Duodenal mucosa (tissue), 2 donors: Measurements from ENCODE around the gene CPA2.

ENCODE experiments used
- H3K27ac ChIP-seq: one replicate; pipeline ENCODE4 v1.7.0; 2013; ENCODE audit warnings: low read depth, low read length
- H3K27me3 ChIP-seq, 2 donors: one replicate each; pipeline ENCODE4 v1.7.0; 2013; ENCODE audit warnings: low read length in 2 of 2, control low read depth in 1 of 2; ENCODE audit not compliant: insufficient read depth in 2 of 2, control insufficient read depth in 1 of 2
- H3K36me3 ChIP-seq, 2 donors: one replicate each; pipeline ENCODE4 v1.7.0; 2013; ENCODE audit warnings: low read length in 2 of 2, control low read depth in 1 of 2; ENCODE audit not compliant: insufficient read depth in 2 of 2, control insufficient read depth in 1 of 2
- H3K4me1 ChIP-seq, 2 donors: one replicate each; pipeline ENCODE4 v1.7.0; 2013; ENCODE audit warnings: low read length in 2 of 2, control low read depth in 1 of 2; ENCODE audit not compliant: insufficient read depth in 2 of 2, control insufficient read depth in 1 of 2
- H3K4me3 ChIP-seq, 2 donors: one replicate each; pipeline ENCODE4 v1.7.0; 2013; ENCODE audit warnings: low read length in 2 of 2, low read depth in 1 of 2
- H3K9ac ChIP-seq, 2 donors: one replicate each; pipeline ENCODE4 v1.7.0; 2013; ENCODE audit warnings: low read length in 2 of 2, low read depth in 1 of 2
- H3K9me3 ChIP-seq, 2 donors: one replicate each; pipeline ENCODE4 v1.7.0; 2013; ENCODE audit warnings: low read length in 2 of 2, control low read depth in 1 of 2; ENCODE audit not compliant: control insufficient read depth in 1 of 2

Gene CPA2

DNA sequence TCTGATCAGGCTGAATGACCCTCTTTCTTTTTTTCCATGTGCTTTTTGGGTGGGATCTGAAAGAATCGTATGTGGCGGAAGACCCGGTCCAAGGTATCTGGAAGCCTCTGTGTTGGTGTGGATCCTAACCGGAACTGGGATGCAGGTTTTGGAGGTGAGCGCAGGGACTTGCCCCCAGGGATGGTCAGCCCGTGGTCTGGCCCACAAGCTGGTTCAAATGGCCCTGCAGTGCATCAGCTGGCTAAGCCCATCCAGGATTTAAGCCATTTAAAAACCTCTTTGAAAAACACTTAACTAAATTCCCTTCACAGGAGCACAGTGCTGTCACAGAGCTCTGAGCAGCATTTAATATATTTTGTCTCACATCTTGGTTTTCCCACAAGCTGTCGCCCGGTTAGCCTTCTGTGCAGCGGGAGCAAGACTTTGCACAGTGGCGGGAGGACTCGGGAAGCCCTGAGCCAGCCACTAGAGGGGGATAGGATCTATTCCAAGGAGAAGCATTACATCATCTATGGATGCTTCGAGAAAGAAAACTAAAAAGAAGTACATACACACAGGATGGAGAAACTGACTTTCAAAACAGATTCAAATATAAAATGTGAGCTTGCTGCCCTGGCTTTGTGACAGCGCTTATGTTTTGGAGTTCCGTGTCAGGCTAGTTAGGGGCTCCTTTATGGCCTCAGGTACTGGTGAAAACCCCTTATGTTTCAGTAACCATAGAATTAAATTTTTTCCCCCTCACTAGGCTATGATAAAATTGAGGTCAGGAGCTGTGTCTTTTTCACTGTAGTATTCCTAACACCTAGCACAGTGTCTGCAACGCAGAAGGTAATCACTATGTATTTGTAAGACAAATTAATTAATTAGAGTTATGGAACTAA is 11.3 kb downstream of the CPA2 start:
- Histone ChIP-seq H3K27me3 (no peaks in the 10 kb centered on the region), H3K4me1 (no peaks in the 10 kb centered on the region), H3K27ac (no peak overlapping the region), H3K4me3 (no peak overlapping the region), H3K36me3 (no peaks in the 10 kb centered on the region), H3K9ac (no peak overlapping the region), H3K9me3 (no peaks in the 10 kb centered on the region)

DNA sequence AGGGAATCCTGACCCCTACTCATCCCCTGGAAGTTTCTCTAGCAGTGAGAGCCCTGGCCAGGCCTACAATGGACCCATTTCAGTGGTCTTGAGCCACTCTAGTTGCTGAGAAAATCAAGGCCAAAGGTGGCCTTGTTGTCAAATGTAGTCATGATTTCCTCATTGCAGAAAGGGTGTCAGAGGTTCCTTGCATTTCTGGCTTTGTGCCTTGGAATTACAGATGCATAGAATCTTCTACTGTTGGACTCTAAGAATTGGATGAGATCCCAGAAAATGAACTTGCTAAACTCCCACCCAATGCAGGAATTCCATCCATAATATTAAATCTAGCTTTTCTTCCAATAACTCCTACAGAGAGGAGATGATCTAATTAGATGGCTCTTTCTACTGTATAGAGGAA is 12.2 kb downstream of the CPA2 start:
- no peak overlapping the region for H3K9ac ChIP-seq
- H3K4me3 ChIP-seq = no peak overlapping the region
- H3K27me3 ChIP-seq = no peaks in the 10 kb centered on the region
- no peak overlapping the region for H3K27ac ChIP-seq
- H3K9me3 ChIP-seq = no peaks in the 10 kb centered on the region
- H3K36me3 ChIP-seq = no peaks in the 10 kb centered on the region
- H3K4me1 ChIP-seq = no peaks in the 10 kb centered on the region

DNA sequence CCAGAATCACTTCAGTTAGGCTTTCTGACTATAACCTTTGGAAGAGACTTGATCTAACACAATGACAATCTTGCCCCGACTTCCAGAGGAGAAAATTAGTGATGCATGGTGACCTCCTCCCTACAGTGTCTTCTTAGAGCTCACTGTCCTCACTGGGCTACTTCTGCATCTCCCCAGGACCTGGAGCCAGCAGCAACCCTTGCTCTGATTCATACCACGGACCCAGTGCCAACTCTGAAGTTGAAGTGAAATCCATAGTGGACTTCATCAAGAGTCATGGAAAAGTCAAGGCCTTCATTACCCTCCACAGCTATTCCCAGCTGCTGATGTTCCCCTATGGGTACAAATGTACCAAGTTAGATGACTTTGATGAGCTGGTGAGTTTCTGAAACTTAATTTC is 12.6 kb downstream of the CPA2 start:
- no peaks in the 10 kb centered on the region for H3K9me3 ChIP-seq
- H3K27me3 ChIP-seq = no peaks in the 10 kb centered on the region
- H3K36me3 ChIP-seq = no peaks in the 10 kb centered on the region
- no peak overlapping the region for H3K9ac ChIP-seq
- no peak overlapping the region for H3K27ac ChIP-seq
- no peaks in the 10 kb centered on the region for H3K4me1 ChIP-seq
- H3K4me3 ChIP-seq = no peak overlapping the region

DNA sequence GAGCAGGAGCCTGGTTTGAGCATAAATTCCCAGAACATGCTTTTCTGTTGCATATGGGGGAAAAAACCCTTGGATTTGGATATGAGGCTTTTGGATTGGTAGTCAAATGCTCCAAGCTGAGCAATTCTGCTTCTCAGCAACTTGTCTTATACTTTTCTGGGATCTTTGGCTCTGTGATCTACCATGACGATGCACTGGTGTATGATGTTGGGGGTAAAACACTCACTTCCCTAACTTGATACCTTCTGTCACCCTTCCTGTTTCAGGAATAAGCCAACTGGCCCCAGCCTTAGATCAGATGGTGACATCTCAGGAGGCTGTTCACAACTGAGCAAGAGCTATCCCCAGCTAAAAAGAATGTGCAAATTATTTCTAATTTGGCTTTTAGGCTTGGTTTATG is 13.2 kb downstream of the CPA2 start:
- Histone ChIP-seq H3K27ac (no peak overlapping the region), H3K27me3 (no peaks in the 10 kb centered on the region), H3K9me3 (no peaks in the 10 kb centered on the region), H3K4me1 (no peaks in the 10 kb centered on the region), H3K9ac (no peak overlapping the region), H3K4me3 (no peak overlapping the region), H3K36me3 (no peaks in the 10 kb centered on the region)

DNA sequence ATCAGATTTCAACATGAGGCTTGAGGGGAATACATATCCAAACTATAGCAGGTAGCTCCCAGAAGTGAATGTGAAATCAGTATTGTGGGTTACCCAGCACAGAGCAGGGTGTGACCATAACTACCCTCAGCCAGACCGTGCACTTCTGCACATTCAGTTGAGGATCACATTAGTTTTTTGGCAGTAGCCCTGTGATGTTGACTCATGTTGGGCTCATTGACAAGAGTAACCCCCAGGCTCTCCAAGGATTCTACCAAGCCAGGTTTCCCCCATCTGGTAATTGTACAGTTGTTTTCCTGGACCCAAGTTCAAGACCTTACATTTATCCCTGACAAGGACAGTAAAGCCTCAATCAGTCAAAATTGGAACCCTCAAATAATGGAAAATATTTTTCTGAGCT is 14.6 kb downstream of the CPA2 start:
- Histone ChIP-seq H3K4me1 (no peaks in the 10 kb centered on the region), H3K9me3 (no peaks in the 10 kb centered on the region), H3K36me3 (no peaks in the 10 kb centered on the region), H3K27me3 (no peaks in the 10 kb centered on the region), H3K9ac (no peak overlapping the region), H3K4me3 (no peak overlapping the region), H3K27ac (no peak overlapping the region)

DNA sequence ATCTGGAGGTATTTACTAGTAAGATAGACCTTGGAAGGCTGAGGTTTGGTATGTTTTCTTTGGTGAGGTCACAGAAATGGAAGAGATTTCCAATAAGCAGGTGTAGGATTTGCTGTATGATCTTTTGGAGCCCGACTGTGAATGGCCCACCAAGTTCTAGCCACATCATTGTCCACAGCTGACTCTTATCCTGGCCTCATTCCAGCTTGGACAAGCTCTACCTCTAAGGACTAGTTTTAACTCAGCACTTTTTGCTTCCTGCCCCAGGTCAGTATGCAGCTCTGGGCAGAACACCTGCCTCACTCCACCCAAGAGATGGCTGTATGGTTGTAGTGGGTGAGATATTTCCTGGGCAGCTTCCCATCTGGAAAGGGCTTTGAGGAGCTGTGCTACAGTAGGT is 20.2 kb downstream of the CPA2 start:
- no peaks in the 10 kb centered on the region for H3K4me1 ChIP-seq

DNA sequence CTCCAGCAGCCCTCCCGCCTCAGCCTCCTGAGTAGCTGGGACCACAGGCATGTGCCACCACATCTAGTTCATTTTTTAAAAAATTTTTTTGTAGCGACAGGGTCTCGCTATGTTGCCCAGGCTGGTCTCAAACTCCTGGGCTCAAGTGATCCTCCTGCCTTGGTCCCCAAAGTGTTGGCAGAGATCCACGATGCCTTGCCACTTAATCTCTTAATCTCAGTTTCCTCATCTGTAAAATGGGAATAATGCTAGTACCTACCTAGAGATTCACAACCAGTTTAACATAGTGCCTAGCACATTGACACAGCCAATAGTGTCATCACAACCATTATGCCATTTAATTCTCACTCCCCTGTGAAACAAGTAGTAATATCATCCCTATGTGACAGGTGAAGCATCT is 21.5 kb downstream of the CPA2 start:
- H3K27ac ChIP-seq = no peak overlapping the region
- no peaks in the 10 kb centered on the region for H3K9me3 ChIP-seq
- no peak overlapping the region for H3K4me3 ChIP-seq
- H3K27me3 ChIP-seq = no peaks in the 10 kb centered on the region
- no peaks in the 10 kb centered on the region for H3K4me1 ChIP-seq
- no peaks in the 10 kb centered on the region for H3K36me3 ChIP-seq
- no peak overlapping the region for H3K9ac ChIP-seq

More for the DNA sequence above, 20.2 kb downstream of the CPA2 start:
- Histone ChIP-seq H3K9me3 (no peaks in the 10 kb centered on the region), H3K27me3 (no peaks in the 10 kb centered on the region), H3K9ac (no peak overlapping the region), H3K36me3 (no peaks in the 10 kb centered on the region), H3K27ac (no peak overlapping the region), H3K4me3 (no peak overlapping the region)

DNA sequence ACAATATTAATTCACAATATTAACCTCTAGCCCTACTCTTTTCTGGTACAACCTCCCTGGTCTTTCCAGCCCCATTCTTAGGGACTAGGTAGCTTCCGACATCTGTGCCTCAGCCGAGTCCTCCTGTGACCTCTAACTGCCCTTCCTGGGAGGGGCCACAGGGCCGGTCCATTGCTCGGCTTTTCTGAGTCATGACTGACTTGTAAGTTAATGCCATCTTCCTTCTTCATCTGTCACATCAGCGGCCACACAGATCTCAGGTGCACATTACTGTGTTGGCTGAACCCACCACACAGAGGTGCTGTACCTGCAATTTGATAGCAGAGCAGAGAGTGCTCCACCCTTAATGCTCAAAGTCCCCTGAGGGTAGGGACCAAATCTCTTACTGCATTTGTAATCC is 22.2 kb downstream of the CPA2 start:
- no peaks in the 10 kb centered on the region for H3K27me3 ChIP-seq
- H3K9me3 ChIP-seq = no peaks in the 10 kb centered on the region
- no peak overlapping the region for H3K4me3 ChIP-seq
- no peak overlapping the region for H3K27ac ChIP-seq
- no peak overlapping the region for H3K9ac ChIP-seq
- no peaks in the 10 kb centered on the region for H3K36me3 ChIP-seq
- no peaks in the 10 kb centered on the region for H3K4me1 ChIP-seq

DNA sequence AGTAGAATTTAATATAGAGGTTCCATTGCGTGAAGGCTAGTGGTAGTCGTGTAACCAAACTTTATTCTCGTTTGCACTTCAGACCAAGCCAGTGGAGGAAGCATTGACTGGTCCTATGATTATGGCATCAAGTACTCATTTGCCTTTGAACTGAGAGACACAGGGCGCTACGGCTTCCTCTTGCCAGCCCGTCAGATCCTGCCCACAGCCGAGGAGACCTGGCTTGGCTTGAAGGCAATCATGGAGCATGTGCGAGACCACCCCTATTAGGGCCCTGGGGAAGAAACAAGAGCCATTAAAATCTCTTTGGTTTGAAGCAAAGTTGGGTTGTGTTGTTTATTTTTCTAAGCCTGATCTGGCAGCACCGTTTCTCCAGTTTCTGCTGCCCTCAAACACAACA is 22.8 kb downstream of the CPA2 start:
- H3K36me3 ChIP-seq = no peaks in the 10 kb centered on the region
- no peak overlapping the region for H3K27ac ChIP-seq
- H3K4me1 ChIP-seq = no peaks in the 10 kb centered on the region
- no peak overlapping the region for H3K4me3 ChIP-seq
- no peaks in the 10 kb centered on the region for H3K9me3 ChIP-seq
- H3K9ac ChIP-seq = no peak overlapping the region
- H3K27me3 ChIP-seq = no peaks in the 10 kb centered on the region

DNA sequence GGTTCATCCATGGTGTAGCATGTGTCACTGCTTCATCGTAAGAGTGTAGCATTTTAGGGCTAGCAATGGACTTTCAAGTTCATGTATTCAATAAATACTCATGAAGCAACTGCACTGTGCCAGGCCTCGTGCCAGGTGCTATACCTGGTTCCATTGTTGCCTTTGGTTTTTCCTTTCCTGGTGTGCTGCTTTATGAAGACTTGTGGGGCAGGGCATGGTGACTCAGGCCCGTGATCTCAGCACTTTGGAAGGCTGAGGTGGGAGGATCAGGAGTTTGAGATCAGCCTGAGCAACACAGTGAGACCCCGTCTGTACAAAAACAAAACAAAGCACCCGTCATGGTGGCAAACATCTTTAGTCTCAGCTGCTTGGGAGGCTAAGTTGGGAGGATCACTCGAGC is 24.1 kb downstream of the CPA2 start:
- H3K27ac ChIP-seq = no peak overlapping the region
- H3K4me3 ChIP-seq = no peak overlapping the region
- H3K9me3 ChIP-seq = no peaks in the 10 kb centered on the region
- no peaks in the 10 kb centered on the region for H3K36me3 ChIP-seq
- H3K4me1 ChIP-seq = no peaks in the 10 kb centered on the region
- H3K27me3 ChIP-seq = no peaks in the 10 kb centered on the region
- H3K9ac ChIP-seq = no peak overlapping the region
